ENCODE results near the gene ZNF766.

- TF ChIP-seq MEIS1 (CRISPR knock-in tag; IDR thresholded peaks at IDR 0.05; ENCODE audit: borderline replicate concordance) (no peak), MAX (IDR thresholded peaks at IDR 0.05) (no peak), RERE (CRISPR knock-in tag; IDR thresholded peaks at IDR 0.05; ENCODE audit: low read depth) (no peak), ZSCAN21 (CRISPR knock-in tag; IDR thresholded peaks at IDR 0.05; ENCODE audit: borderline replicate concordance) (no peak), ASH2L (IDR thresholded peaks at IDR 0.05; ENCODE audit: insufficient read length, low read depth, low read length) (no peak), BORCS8-MEF2B (CRISPR knock-in tag; IDR thresholded peaks at IDR 0.05) (no peak), ZSCAN9 (CRISPR knock-in tag; IDR thresholded peaks at IDR 0.05; ENCODE audit: borderline replicate concordance) (no peak), NFIB (CRISPR knock-in tag; IDR thresholded peaks at IDR 0.05; ENCODE audit: borderline replicate concordance) (no peak), EZH2 (conservative IDR thresholded peaks at IDR 0.05; ENCODE audit: low read depth, low read length) (no peak), DPF2 (CRISPR knock-in tag; IDR thresholded peaks at IDR 0.05; ENCODE audit: borderline replicate concordance, low read depth) (no peak), ZFP36L2 (CRISPR knock-in tag; IDR thresholded peaks at IDR 0.05) (no peak), KMT2A (CRISPR knock-in tag; IDR thresholded peaks at IDR 0.05) (no peak)
- TF ChIP-seq, protein P1, sequence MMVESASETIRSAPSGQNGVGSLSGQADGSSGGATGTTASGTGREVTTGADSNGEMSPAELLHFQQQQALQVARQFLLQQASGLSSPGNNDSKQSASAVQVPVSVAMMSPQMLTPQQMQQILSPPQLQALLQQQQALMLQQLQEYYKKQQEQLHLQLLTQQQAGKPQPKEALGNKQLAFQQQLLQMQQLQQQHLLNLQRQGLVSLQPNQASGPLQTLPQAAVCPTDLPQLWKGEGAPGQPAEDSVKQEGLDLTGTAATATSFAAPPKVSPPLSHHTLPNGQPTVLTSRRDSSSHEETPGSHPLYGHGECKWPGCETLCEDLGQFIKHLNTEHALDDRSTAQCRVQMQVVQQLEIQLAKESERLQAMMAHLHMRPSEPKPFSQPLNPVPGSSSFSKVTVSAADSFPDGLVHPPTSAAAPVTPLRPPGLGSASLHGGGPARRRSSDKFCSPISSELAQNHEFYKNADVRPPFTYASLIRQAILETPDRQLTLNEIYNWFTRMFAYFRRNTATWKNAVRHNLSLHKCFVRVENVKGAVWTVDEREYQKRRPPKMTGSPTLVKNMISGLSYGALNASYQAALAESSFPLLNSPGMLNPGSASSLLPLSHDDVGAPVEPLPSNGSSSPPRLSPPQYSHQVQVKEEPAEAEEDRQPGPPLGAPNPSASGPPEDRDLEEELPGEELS (CRISPR knock-in tag; IDR thresholded peaks at IDR 0.05): no peak
Observed at GRCh38 chr19:52291781-52292180, 22.4 kb downstream of the ZNF766 start.
